MM.1S (cell line): ENCODE data around the gene NDFIP2.

Experiments used
- DNase-seq: peaks from one replicate; pipeline ENCODE4 v3.0.0-alpha.2; 2015
- H2AFZ ChIP-seq: fragments of 300-600 bp; sonication (generic); 2 replicates; pipeline ENCODE4 v1.6.0; 2016; ENCODE audit warnings: antibody characterized with exemption, low read length
- H3F3A ChIP-seq: fragments of 300-600 bp; sonication (generic); 2 replicates; pipeline ENCODE4 v1.6.1; 2016; ENCODE audit warnings: mild to moderate bottlenecking, antibody characterized with exemption, low read length, moderate library complexity, mixed read lengths; ENCODE audit not compliant: insufficient read depth
- H3K27ac ChIP-seq: fragments of 300-600 bp; sonication (generic); 2 replicates; pipeline ENCODE4 v1.5.1; 2016; ENCODE audit warnings: mild to moderate bottlenecking, low read length
- H3K27me3 ChIP-seq: fragments of 300-600 bp; sonication (generic); replicated peaks from 2 replicates; pipeline ENCODE4 v1.6.0; 2016; ENCODE audit warnings: low read length; ENCODE audit not compliant: insufficient read depth
- H3K36me3 ChIP-seq: fragments of 300-600 bp; sonication (generic); replicated peaks from 2 replicates; pipeline ENCODE4 v1.6.1; 2016; ENCODE audit warnings: mild to moderate bottlenecking, low read length, mixed read lengths; ENCODE audit not compliant: insufficient read depth
- H3K4me1 ChIP-seq: fragments of 300-600 bp; sonication (generic); 2 replicates; pipeline ENCODE4 v1.6.1; 2016; ENCODE audit warnings: low read length, mixed read lengths
- H3K4me2 ChIP-seq: fragments of 300-600 bp; sonication (generic); 2 replicates; pipeline ENCODE4 v1.6.0; 2016; ENCODE audit warnings: low read depth, low read length
- H3K4me3 ChIP-seq: fragments of 300-600 bp; sonication (generic); 2 replicates; pipeline ENCODE4 v1.5.1; 2016; ENCODE audit warnings: low read length, mixed read lengths
- H3K79me2 ChIP-seq: fragments of 300-600 bp; sonication (generic); 2 replicates; pipeline ENCODE4 v1.6.1; 2016; ENCODE audit warnings: mixed run types, low read length, mixed read lengths
- H3K9ac ChIP-seq: fragments of 300-600 bp; sonication (generic); 2 replicates; pipeline ENCODE4 v1.6.1; 2016; ENCODE audit warnings: low read length, mixed read lengths
- H3K9me2 ChIP-seq: fragments of 300-600 bp; sonication (generic); replicated peaks from 2 replicates; pipeline ENCODE4 v1.6.1; 2016; ENCODE audit warnings: mild to moderate bottlenecking, low read length, mixed read lengths; ENCODE audit not compliant: insufficient read depth
- H3K9me3 ChIP-seq: fragments of 300-600 bp; sonication (generic); replicated peaks from 2 replicates; pipeline ENCODE4 v1.6.1; 2016; ENCODE audit warnings: mild to moderate bottlenecking, low read length, mixed read lengths; ENCODE audit not compliant: insufficient read depth
- H4K20me1 ChIP-seq: fragments of 300-600 bp; sonication (generic); 2 replicates; pipeline ENCODE4 v1.6.1; 2016; ENCODE audit warnings: mild to moderate bottlenecking, low read length, moderate library complexity, mixed read lengths; ENCODE audit not compliant: insufficient read depth
- EZH2 ChIP-seq: fragments of 300-600 bp; sonication (generic); optimal IDR thresholded peaks from 2 replicates; pipeline ENCODE3; 2017; ENCODE audit warnings: low read depth, mild to moderate bottlenecking, antibody characterized with exemption, low read length, mixed read lengths
- EZH2phosphoT487 ChIP-seq: fragments of 300-600 bp; sonication (generic); IDR thresholded peaks from 2 replicates; pipeline ENCODE4 v1.6.1; 2018; ENCODE audit warnings: antibody characterized with exemption, low read length
- TF ChIP-seq, protein P1 (sequence below): fragments of 300-600 bp; sonication (generic); IDR thresholded peaks from 2 replicates; pipeline ENCODE4 v1.5.1; 2016; ENCODE audit warnings: antibody characterized with exemption, low read length, mixed read lengths

NDFIP2 gene

DNA sequence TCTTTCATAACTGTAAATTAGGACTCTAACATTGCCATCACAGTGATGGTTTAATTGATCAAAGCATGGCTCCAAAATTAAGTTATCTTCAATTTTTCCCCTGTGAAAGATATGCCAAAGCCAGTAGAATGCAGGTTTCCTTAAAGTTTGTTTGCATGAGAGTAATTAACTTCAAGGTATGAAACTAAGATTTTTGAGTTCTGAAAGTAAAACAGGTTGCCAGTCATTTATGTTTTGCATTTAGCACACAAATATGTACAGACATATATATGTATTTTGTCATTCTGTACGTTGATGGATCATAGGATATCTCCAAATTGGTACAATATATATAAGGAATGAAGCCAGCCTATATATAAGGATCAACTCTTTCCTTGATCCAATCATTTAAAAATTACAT is 23.6 kb upstream of the NDFIP2 start:
- Histone ChIP-seq H3K36me3 (no peaks in the 10 kb centered on the region), H3K9me3 (no peaks in the 10 kb centered on the region), H4K20me1 (no peaks in the 10 kb centered on the region), H3K79me2 (no peaks in the 10 kb centered on the region), H3K27ac (no peak overlapping the region), H3K4me2 (no peak overlapping the region), H3K4me3 (no peak overlapping the region), H2AFZ (no peak overlapping the region), H3K4me1 (peaks cover 4% of the 10 kb centered on the region; the same call in 1 of the 2 replicates), H3F3A (no peaks in the 10 kb centered on the region), H3K9ac (no peak overlapping the region), H3K9me2 (no peaks in the 10 kb centered on the region), H3K27me3 (no peaks in the 10 kb centered on the region)
- TF ChIP-seq, protein P1, sequence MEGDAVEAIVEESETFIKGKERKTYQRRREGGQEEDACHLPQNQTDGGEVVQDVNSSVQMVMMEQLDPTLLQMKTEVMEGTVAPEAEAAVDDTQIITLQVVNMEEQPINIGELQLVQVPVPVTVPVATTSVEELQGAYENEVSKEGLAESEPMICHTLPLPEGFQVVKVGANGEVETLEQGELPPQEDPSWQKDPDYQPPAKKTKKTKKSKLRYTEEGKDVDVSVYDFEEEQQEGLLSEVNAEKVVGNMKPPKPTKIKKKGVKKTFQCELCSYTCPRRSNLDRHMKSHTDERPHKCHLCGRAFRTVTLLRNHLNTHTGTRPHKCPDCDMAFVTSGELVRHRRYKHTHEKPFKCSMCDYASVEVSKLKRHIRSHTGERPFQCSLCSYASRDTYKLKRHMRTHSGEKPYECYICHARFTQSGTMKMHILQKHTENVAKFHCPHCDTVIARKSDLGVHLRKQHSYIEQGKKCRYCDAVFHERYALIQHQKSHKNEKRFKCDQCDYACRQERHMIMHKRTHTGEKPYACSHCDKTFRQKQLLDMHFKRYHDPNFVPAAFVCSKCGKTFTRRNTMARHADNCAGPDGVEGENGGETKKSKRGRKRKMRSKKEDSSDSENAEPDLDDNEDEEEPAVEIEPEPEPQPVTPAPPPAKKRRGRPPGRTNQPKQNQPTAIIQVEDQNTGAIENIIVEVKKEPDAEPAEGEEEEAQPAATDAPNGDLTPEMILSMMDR = no peak
- TF ChIP-seq EZH2phosphoT487 (no peak), EZH2 (no peak)
- no peak for DNase-seq

DNA sequence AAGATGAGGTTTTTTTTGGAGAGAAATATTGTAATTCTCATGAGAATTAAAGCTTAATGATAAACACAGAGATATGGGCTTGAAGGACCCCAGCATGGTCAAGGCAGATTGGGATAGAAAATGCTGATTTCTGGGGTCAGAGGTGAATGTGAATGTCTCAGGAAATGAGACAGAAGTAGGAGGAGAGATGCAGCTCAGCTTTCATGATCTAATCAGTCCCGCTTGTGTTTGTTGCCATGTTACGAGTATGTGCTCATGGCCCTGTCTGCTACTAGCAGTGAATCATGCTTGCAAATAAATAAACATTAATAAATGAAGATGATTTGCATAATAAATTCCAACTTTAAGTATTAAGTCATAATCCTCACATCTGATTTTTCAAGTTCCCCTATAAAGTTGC is 23.0 kb upstream of the NDFIP2 start:
- H3K27ac ChIP-seq = no peak overlapping the region
- H3K4me1 ChIP-seq = peaks cover 4% of the 10 kb centered on the region; the same call in 1 of the 2 replicates
- no peaks in the 10 kb centered on the region for H3K27me3 ChIP-seq
- no peak overlapping the region for H3K4me2 ChIP-seq
- no peaks in the 10 kb centered on the region for H3K79me2 ChIP-seq
- DNase-seq = no peak
- no peaks in the 10 kb centered on the region for H4K20me1 ChIP-seq
- no peak overlapping the region for H2AFZ ChIP-seq
- no peak overlapping the region for H3K4me3 ChIP-seq
- H3K9me3 ChIP-seq = no peaks in the 10 kb centered on the region
- no peaks in the 10 kb centered on the region for H3K36me3 ChIP-seq
- no peaks in the 10 kb centered on the region for H3K9me2 ChIP-seq
- no peaks in the 10 kb centered on the region for H3F3A ChIP-seq
- TF ChIP-seq EZH2 (no peak), EZH2phosphoT487 (no peak)
- TF ChIP-seq, protein P1 = no peak
- no peak overlapping the region for H3K9ac ChIP-seq

GRCh38 chr13:79458436-79458835 is 22.5 kb upstream of the NDFIP2 start:
- no peaks in the 10 kb centered on the region for H3K79me2 ChIP-seq
- H3K9me3 ChIP-seq = no peaks in the 10 kb centered on the region
- no peaks in the 10 kb centered on the region for H3F3A ChIP-seq
- H3K27ac ChIP-seq = no peak overlapping the region
- no peak overlapping the region for H3K4me3 ChIP-seq
- no peaks in the 10 kb centered on the region for H4K20me1 ChIP-seq
- no peak overlapping the region for H3K9ac ChIP-seq
- H3K27me3 ChIP-seq = no peaks in the 10 kb centered on the region
- H2AFZ ChIP-seq = no peak overlapping the region
- no peaks in the 10 kb centered on the region for H3K36me3 ChIP-seq
- H3K4me1 ChIP-seq = peaks cover 4% of the 10 kb centered on the region; the same call in 1 of the 2 replicates
- no peak for DNase-seq
- TF ChIP-seq, protein P1 = no peak
- TF ChIP-seq EZH2phosphoT487 = no peak
- TF ChIP-seq EZH2 = no peak
- no peak overlapping the region for H3K4me2 ChIP-seq
- no peaks in the 10 kb centered on the region for H3K9me2 ChIP-seq
